Upper lobe of left lung (tissue), 6 donors: ENCODE measurements around the gene CCDC12. TPM values are rescaled to one million over a fixed set of nuclear protein-coding genes. Genes with fewer than 3 reads are reported as not detected.

Experiments
- ATAC-seq, 2 donors: fragments of 200-7000 bp; cut with Tn5 transposase; one replicate each; pipeline ENCODE4 v1.9.1; 2022; ENCODE audit warnings: mild to moderate bottlenecking in 2 of 2, moderate library complexity in 2 of 2; ENCODE audit not compliant: low FRiP score in 2 of 2
- DNase-seq, 2 donors: peaks; one replicate each; pipeline ENCODE4 v3.0.0-alpha.2; 2019 to 2020
- H3K27ac ChIP-seq, 4 donors: fragments of 200-600 bp; sonication (generic); one replicate each; pipeline ENCODE4 v1.5.1; 2016 to 2019
- H3K27me3 ChIP-seq, 4 donors: fragments of 200-600 bp; sonication (generic); one replicate each; pipeline ENCODE4 v1.5.1; 2017 to 2019
- H3K36me3 ChIP-seq, 4 donors: fragments of 200-600 bp; sonication (generic); one replicate each; pipeline ENCODE4 v1.5.1; 2016 to 2019
- H3K4me1 ChIP-seq, 4 donors: fragments of 200-600 bp; sonication (generic); one replicate each; pipeline ENCODE4 v1.5.1; 2018 to 2019
- H3K4me3 ChIP-seq, 4 donors: fragments of 200-600 bp; sonication (generic); one replicate each; pipeline ENCODE4 v1.5.1; 2017 to 2019; ENCODE audit warnings: mild to moderate bottlenecking in 2 of 4, moderate library complexity in 1 of 4
- H3K9me3 ChIP-seq, 4 donors: fragments of 200-600 bp; sonication (generic); one replicate each; pipeline ENCODE4 v1.5.1; 2018 to 2019
- CTCF ChIP-seq, 6 experiments: fragments of 450-650 bp in 4 of 6; fragments of 200-600 bp in 2 of 6; sonication (generic) in 2 of 6; IDR thresholded peaks; one replicate each; pipeline ENCODE4 v1.5.1; 2016 to 2019; ENCODE audit warnings: antibody characterized with exemption in 6 of 6
- EP300 ChIP-seq, 4 donors: sonication (generic); formaldehyde crosslinking; IDR thresholded peaks; one replicate each; pipeline ENCODE4 v1.5.1; 2017; ENCODE audit warnings: antibody characterized with exemption in 4 of 4, control low read depth in 2 of 4
- POLR2A ChIP-seq, 4 donors: fragments of 450-650 bp; IDR thresholded peaks; one replicate each; pipeline ENCODE4 v1.5.1; 2016 to 2017; ENCODE audit warnings: antibody characterized with exemption in 4 of 4, mild to moderate bottlenecking in 2 of 4
- POLR2AphosphoS5 ChIP-seq, 2 donors: sonication (generic); formaldehyde crosslinking; IDR thresholded peaks; one replicate each; pipeline ENCODE4 v1.5.1; 2017; ENCODE audit warnings: antibody characterized with exemption in 2 of 2
- WGBS, 2 donors: methylation state at CpG; one replicate each; pipeline ENCODE4 v1.1.5; 2017 to 2018; 5-methylcytosine and 5-hydroxymethylcytosine counted together
- total RNA-seq, 6 donors: library from RNA; depleted of rRNA in 4 of 6; stranded (reverse); fragments of >200 nt in 4 of 6; gene quantifications; one replicate each; pipeline versions ENCODE4 v1.1.0 to v1.2.1, GENCODE V29; 2016 to 2021
- donor health status: DM: no; HTN: no; CAD: no; lungs with moderate emphysema.
- donor health status: DM: no; HTN: yes; CAD: no; lungs with severe emphysema.

CCDC12 gene
- total RNA-seq, 6 donors from 2014 or later, result 42.3 to 93.2 (median 69.8) TPM

- peaks cover 14 to 52% (median 41%) of the 10 kb centered on the region in 4 donors for H3K36me3 ChIP-seq
- peaks cover 64 to 69% (median 68%) of the 10 kb centered on the region in 4 donors for H3K4me1 ChIP-seq
- H3K9me3 ChIP-seq, result no peaks in the 10 kb centered on the region
- ATAC-seq (no peak), DNase-seq (no peak)
- no peak overlapping the region for H3K4me3 ChIP-seq
- H3K27ac ChIP-seq, result peak overlapping the region; percentile 70 to 85 (median 76)
- H3K27me3 ChIP-seq, result no peaks in the 10 kb centered on the region
- WGBS, 2 donors, result 76 to 77% methylated on average over 4 to 6 of the region's 6 CpGs
- TF ChIP-seq POLR2A (IDR thresholded peaks at IDR 0.05), result no peak
- TF ChIP-seq EP300 (IDR thresholded peaks at IDR 0.05), result no peak
- no peak for TF ChIP-seq CTCF (IDR thresholded peaks at IDR 0.05)
- no peak for TF ChIP-seq POLR2AphosphoS5 (IDR thresholded peaks at IDR 0.05)
These were observed 50.1 kb downstream of the CCDC12 start for GRCh38 chr3:46926447-46926846.

GRCh38 chr3:46926039-46926438 is 50.5 kb downstream of the CCDC12 start:
- Histone ChIP-seq H3K27ac (peak overlapping the region; percentile 70 to 85 (median 76)), H3K27me3 (no peaks in the 10 kb centered on the region), H3K4me3 (no peak overlapping the region), H3K36me3 (peaks cover 18 to 56% (median 45%) of the 10 kb centered on the region in 4 donors), H3K9me3 (no peaks in the 10 kb centered on the region), H3K4me1 (peaks cover 60 to 65% (median 64%) of the 10 kb centered on the region in 4 donors)
- TF ChIP-seq EP300 (IDR thresholded peaks at IDR 0.05) (peak in 1 of 4 donors; percentile 45), POLR2A (IDR thresholded peaks at IDR 0.05) (no peak), POLR2AphosphoS5 (IDR thresholded peaks at IDR 0.05) (peak; percentile 35 to 60)
- 51% methylated on average over 6 of the region's 6 CpGs for WGBS, 2 donors
- DNase-seq (peak in 1 of 2 donors; percentile 90), ATAC-seq (peak; percentile 30 to 31)

- H3K4me3 ChIP-seq, result no peak overlapping the region
- H3K27me3 ChIP-seq, result no peaks in the 10 kb centered on the region
- no peaks in the 10 kb centered on the region for H3K9me3 ChIP-seq
- H3K4me1 ChIP-seq, result peaks cover 55 to 60% (median 59%) of the 10 kb centered on the region in 4 donors
- 59 to 80% methylated on average over 5 of the region's 5 CpGs for WGBS, 2 donors
- peak overlapping the region; percentile 56 to 85 (median 76) for H3K27ac ChIP-seq
- TF ChIP-seq CTCF (IDR thresholded peaks at IDR 0.05) (no peak), POLR2AphosphoS5 (IDR thresholded peaks at IDR 0.05) (no peak), EP300 (IDR thresholded peaks at IDR 0.05) (no peak), POLR2A (IDR thresholded peaks at IDR 0.05) (no peak)
- no peak for ATAC-seq
- DNase-seq, result no peak
- peaks cover 22 to 61% (median 50%) of the 10 kb centered on the region in 4 donors for H3K36me3 ChIP-seq
These were observed 51.0 kb downstream of the CCDC12 start for GRCh38 chr3:46925585-46925934.

- H3K27me3 ChIP-seq, result no peaks in the 10 kb centered on the region
- no peak overlapping the region for H3K4me3 ChIP-seq
- no peak for DNase-seq
- H3K36me3 ChIP-seq, result peaks cover 23 to 66% (median 55%) of the 10 kb centered on the region in 4 donors
- WGBS, 2 donors, result 83 to 90% methylated on average over 9 to 10 of the region's 10 CpGs
- TF ChIP-seq EP300 (IDR thresholded peaks at IDR 0.05), result no peak
- no peak for TF ChIP-seq POLR2AphosphoS5 (IDR thresholded peaks at IDR 0.05)
- H3K27ac ChIP-seq, result peak overlapping the region; percentile 51 to 85 (median 67)
- peaks cover 50 to 55% (median 54%) of the 10 kb centered on the region in 4 donors for H3K4me1 ChIP-seq
- no peaks in the 10 kb centered on the region for H3K9me3 ChIP-seq
- ATAC-seq, result no peak
These were observed 51.5 kb downstream of the CCDC12 start for GRCh38 chr3:46924921-46925584.

- ATAC-seq, result peak; percentile 45 to 47
- no peaks in the 10 kb centered on the region for H3K9me3 ChIP-seq
- no peak for DNase-seq
- no peaks in the 10 kb centered on the region for H3K27me3 ChIP-seq
- peak; percentile 57 to 89 (median 74) for TF ChIP-seq CTCF (IDR thresholded peaks at IDR 0.05)
- TF ChIP-seq POLR2AphosphoS5 (IDR thresholded peaks at IDR 0.05), result no peak
- peak overlapping the region in 2 of 4 donors; percentile 51 to 85 for H3K27ac ChIP-seq
- 52 to 58% methylated on average over 5 to 11 of the region's 11 CpGs for WGBS, 2 donors
- H3K4me3 ChIP-seq, result no peak overlapping the region
- peaks cover 37 to 44% (median 41%) of the 10 kb centered on the region in 4 donors for H3K4me1 ChIP-seq
- H3K36me3 ChIP-seq, result peaks cover 23 to 79% (median 59%) of the 10 kb centered on the region in 4 donors
These were observed 52.8 kb downstream of the CCDC12 start for GRCh38 chr3:46923559-46924350.
